GM19193 (cell line): Measurements from ENCODE around the gene SUGP2.

ENCODE experiments used
- POLR2A ChIP-seq: IDR thresholded peaks from 4 replicates; pipeline ENCODE4 v1.6.1; 2011; ENCODE audit not compliant: insufficient read depth, insufficient read length; ENCODE audit errors: extremely low read depth

Gene SUGP2

GRCh38 chr19:19064098-19064722, 30.9 kb upstream of the SUGP2 start:
- TF ChIP-seq POLR2A: no peak

DNA sequence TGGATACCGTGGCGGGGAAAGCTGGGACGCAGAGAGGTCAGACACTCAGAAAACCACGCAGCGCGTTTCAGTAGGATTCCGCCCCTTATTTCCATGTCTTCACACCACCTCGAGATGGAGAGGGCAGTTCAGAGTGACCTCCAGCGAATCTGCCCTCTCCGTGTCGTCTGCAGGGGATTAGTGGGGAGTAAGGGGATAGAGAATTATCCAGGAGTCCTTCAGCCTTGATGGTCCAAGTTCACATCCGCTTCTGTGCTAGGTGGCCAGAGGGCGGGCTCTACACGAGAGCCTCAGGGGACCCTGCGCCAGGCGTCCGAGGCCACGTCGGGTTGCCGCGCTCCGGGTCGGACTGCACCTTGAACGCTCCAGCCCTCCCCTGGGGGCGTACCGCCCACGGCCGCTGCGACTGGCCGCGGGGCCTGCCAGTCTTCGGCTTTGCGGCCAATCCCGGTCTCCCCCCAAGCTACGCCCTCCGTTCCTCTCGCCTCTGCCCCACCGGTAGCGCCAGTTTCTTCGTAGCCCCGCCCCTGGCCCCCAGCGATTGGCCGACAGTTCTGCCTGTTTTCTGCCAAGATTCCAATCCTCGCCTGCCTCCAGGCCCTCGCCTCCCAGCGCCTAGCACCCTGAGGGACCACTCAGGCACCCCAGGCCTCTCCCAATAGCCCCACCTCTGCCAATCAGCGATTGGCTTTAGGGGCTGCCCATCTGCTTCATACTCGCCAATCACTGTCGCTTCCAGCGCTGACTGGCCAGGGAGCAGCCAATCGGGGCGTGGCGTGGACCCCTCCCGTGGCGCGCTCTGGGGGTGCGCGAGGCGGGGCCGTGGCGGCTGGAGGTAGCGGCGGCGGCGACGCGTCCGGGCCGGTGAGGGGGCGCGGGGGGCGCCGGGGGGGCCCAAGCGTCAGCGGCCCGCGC, 30.1 kb upstream of the SUGP2 start, which contains the start of gene SLC25A42:
Gene SLC25A42 (plus strand): TSS at position 812 of the 915 bp plus-strand sequence. CDS start 32,131 bp downstream, outside the sequence.
- peak; percentile 54 for TF ChIP-seq POLR2A

GRCh38 chr19:19062454-19063182, 29.3 kb upstream of the SUGP2 start:
- no peak for TF ChIP-seq POLR2A

DNA sequence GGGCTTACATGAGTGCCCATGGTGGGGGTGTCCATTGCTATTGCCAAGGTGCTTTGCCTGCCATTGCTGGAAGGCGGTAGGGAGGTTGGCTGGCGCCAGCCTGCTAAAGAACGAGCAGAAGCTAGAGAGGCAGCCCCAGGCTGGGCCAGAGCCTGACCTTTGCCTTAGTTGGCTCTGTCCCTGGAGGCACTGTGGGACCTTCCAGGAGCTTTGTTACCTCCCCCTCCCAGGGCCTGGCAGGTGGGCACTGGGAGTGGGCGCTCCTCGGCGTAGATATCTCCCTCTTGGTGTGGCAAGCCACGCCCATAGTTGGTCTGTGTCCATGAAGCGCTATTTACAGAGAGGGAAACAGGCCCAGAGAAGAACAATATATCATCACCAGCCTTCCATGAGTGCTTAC, 28.2 kb upstream of the SUGP2 start:
- no peak for TF ChIP-seq POLR2A

DNA sequence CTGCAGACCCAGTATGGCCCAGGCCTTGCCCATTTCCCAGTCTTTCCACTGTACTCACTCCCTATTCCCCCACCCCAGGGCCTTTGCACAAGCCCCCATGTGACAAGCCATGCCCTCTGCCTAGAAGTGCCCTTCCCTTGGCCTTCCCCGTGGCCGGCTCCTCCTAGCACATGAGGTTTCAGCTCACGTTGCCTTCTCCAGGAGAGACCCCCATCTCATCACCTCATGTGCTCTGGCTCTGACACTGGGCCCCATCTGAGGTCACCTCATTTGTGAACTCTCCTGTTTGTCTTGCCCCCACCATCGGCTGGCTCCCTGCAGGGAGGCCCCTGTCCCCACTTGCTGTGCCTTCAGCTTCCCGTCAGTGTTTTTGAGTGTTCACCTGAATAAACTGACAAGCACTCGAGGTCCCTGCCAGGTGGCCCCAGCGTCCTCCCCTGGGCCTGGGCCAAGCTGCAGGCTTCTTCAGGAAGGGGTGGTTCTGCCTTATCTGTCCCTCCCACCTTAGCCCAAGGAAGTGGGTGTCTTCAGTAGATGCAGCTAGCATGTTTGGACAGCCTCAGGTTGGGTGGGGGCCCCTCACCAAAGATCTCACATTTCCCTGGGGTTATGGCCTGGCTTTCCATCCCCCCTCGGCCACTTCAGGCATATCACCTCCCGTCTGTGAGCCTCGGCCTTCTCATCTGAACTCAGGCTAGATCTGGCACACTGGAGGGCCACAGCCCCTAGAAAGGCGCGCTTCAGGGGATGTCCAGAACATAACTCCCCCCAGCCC, 26.7 kb upstream of the SUGP2 start:
- no peak for TF ChIP-seq POLR2A

DNA sequence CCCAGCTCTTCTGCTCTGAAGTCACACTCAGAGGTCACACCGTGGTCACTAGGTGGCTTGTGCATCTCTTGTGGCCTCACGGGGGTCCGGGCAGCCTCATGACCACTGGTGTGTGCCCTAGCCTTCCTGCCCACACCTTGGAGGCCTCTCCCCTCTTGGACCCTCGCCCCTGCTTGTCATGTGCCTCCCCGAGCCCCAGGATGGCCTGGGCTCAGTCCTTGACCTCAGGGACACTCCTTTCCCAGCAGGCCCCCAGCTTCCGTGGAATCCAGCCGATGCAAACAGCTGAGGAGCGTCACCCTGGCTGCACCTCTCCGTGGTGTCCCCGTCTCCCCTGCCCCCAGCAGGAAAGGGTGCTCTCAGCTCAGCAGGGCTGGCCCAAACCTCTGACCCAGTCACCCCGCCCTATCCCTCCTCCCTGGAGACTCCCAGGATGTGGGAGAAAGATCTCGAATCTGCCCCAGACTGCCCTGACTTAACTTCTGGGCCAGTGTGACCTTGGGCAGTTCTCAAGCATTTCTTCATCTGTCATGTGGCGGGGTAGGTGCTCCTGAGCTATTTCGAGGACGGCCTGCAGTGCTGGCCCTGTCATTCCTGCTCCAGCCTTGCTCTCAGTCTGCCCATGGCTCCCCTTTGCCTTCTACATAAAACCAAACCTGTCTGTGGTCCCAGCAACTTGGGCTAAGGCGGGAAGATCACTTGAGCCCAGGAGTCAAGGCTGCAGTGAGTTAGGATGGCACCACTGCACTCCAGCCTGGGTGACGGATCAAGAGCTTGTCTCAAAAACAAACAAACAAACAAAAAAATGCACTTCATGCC, 25.9 kb upstream of the SUGP2 start:
- TF ChIP-seq POLR2A: no peak

DNA sequence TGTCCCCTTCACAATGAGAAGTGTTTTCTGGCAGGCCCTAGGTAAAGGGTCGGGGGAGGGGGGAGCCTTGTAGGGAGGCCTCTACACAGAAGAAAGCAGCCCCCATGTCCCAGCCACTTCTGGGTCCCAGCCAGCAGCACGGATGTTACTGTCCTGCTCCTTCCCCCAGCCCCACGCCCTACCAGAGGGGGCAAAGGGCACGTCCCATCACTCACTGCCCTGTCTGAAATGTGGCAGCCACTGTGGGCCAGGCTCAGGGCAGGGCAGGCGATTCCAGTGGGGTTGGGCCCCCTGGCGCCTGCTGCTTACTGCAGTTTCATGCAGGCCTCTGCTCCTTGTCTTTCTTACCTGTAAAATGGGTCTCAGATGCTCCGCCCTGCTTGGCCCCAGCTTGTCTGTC, 24.4 kb upstream of the SUGP2 start:
- TF ChIP-seq POLR2A: no peak

DNA sequence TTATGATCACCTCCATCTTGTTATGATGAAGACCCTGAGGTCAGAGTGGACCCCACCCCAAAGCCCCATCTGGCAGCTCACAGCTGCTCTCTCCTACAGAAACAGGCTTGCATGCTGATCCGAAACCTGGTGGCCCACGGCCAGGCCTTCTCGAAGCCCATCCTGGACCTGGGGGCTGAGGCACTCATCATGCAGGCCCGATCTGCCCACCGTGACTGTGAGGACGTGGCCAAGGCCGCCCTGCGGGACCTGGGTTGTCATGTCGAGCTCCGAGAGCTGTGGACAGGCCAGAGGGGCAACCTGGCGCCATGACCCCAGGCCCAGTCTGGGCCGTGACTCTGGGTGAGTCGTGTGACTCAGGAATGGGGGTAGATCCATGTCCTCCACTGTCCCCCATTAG, 24.0 kb upstream of the SUGP2 start:
- TF ChIP-seq POLR2A: no peak

- TF ChIP-seq POLR2A: no peak
Observed at GRCh38 chr19:19056636-19057275, 23.4 kb upstream of the SUGP2 start.

GRCh38 chr19:19055701-19056100, 22.4 kb upstream of the SUGP2 start:
- TF ChIP-seq POLR2A: no peak

DNA sequence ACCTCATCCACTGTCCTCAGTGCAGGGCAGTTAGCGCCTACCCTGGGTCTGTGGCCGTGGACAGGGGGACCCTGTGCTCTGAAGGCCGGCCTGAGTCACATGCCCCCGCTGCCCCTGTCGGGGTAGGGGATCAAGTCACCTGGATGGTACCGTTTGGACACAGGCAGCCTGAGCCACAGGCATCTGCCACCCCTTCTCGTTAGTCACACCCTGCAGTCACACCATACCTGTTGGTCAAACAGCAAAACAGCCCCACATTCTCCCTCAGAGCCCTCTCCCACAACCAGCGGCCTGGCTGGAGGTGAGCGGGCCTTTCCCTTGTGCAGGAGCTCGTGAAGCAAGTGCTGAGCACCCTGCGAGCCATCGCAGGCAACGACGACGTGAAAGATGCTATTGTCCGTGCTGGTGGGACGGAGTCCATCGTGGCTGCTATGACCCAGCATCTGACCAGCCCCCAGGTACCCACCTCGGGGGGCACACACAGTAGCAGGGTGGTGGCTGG, 21.7 kb upstream of the SUGP2 start:
- TF ChIP-seq POLR2A: no peak

DNA sequence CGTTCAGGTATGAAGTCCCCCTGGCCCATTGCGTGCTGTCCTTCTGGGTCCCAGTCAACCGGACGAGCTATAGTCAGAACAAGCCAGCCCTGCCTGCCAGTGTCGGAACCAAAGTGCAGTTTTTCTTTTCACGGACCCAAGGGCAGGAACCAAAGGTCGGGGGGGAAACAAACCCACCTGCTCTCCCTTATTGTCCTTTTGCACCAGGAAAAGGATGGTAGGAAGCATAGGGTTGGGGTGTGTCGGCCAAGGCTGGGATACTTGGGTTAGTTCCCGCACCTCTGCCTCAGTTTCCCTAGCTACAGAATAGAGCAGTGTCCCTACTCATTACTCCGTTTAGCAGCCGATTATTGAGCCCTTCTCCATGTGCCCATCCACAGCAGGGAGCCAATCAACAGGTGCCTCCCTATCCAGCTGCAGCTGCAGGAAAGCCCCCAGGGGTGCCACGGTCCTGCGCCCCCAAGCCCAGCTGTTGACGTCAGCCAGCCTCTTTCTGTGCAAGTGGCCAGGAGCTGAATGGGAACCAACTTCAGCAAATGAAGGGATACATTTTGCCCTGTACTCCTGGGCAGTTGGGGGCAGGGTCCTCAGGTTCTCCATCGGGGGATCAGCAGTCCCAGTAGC, 21.1 kb upstream of the SUGP2 start:
- no peak for TF ChIP-seq POLR2A
